ENCODE results near the gene EPS15. TPM values are rescaled to one million over a fixed set of nuclear protein-coding genes. Genes with fewer than 3 reads are reported as not detected.

EPS15 gene
- total and polyA plus RNA-seq, 4 donors, result 79.9 to 179 (median 102) TPM

- H3K4me1 ChIP-seq (ENCODE audit: control insufficient read depth, insufficient read depth, low read length), result no peaks in the 10 kb centered on the region
- no peak overlapping the region for H3K4me3 ChIP-seq (ENCODE audit: low read depth, low read length)
- no peak overlapping the region for H3K27ac ChIP-seq (ENCODE audit: low read depth, low read length)
- no peaks in the 10 kb centered on the region for H3K9me3 ChIP-seq (ENCODE audit: control insufficient read depth, insufficient read depth, low read length)
- no peaks in the 10 kb centered on the region for H3K27me3 ChIP-seq (ENCODE audit: control insufficient read depth, insufficient read depth, low read length)
- H3K36me3 ChIP-seq (ENCODE audit: control insufficient read depth, insufficient read depth, low read length), result no peaks in the 10 kb centered on the region
- WGBS (ENCODE audit: insufficient coverage), result 92% methylated on average over 2 of the region's 3 CpGs
- no peak for DNase-seq (ENCODE audit: low read depth in 4 of 6, low spot score in 6 of 6)
Observed at GRCh38 chr1:51549901-51550300, 30.8 kb upstream of the EPS15 start.

DNA sequence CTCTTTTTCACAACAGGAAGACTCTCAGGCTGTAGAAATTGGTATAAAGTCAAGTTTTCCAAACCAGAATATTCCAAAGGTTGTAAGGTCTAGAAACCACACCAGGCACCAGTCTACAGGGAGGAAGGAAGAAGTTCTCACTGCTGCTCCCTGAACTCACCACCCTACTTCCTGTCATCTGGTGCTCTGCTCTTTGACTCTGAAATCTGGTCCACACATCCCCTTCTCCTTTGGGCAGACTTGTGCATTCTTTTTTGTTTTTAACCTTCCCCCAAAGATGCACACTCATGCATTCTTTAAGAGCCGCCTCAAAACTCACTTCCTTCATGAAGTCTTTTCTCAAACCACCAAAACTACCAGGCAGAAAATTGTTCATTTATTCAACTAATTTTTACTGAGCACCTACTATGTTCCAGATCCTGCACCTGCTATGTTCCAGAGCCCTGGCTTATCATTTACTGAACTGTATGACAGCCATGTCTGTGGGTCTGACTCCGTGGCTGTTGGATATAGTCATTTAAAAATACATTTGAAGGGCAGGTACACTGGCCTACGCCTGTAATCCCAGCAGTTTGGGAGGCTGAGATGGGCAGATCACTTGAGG, 30.1 kb upstream of the EPS15 start:
- Histone ChIP-seq H3K4me3 (ENCODE audit: low read depth, low read length) (no peak overlapping the region), H3K9me3 (ENCODE audit: control insufficient read depth, insufficient read depth, low read length) (no peaks in the 10 kb centered on the region), H3K27ac (ENCODE audit: low read depth, low read length) (no peak overlapping the region), H3K36me3 (ENCODE audit: control insufficient read depth, insufficient read depth, low read length) (no peaks in the 10 kb centered on the region), H3K27me3 (ENCODE audit: control insufficient read depth, insufficient read depth, low read length) (no peaks in the 10 kb centered on the region), H3K4me1 (ENCODE audit: control insufficient read depth, insufficient read depth, low read length) (no peaks in the 10 kb centered on the region)
- no peak for DNase-seq (ENCODE audit: low read depth in 4 of 6, low spot score in 6 of 6)
- 79% methylated on average over 2 of the region's 3 CpGs for WGBS (ENCODE audit: insufficient coverage)

DNA sequence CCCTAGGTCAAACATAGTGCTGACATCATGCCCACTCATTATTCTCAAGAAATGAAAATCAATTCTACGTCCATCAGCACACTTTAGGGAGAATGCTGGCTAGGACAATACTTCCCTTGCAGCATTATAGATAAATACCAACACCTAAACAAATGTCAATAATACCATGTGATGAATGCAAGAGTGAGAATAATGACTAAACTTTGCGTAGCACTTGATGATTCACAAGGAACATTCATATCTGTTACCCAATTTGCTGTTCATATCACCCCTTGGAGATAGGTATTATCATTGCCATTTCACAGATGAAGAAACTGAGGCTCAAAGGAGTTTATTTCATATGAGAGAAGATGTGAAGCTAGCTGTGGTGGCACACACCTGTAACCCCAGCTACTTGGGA, 24.8 kb upstream of the EPS15 start:
- H3K4me3 ChIP-seq (ENCODE audit: low read depth, low read length), result no peak overlapping the region
- H3K27ac ChIP-seq (ENCODE audit: low read depth, low read length), result no peak overlapping the region
- no peaks in the 10 kb centered on the region for H3K36me3 ChIP-seq (ENCODE audit: control insufficient read depth, insufficient read depth, low read length)
- H3K9me3 ChIP-seq (ENCODE audit: control insufficient read depth, insufficient read depth, low read length), result no peaks in the 10 kb centered on the region
- DNase-seq (ENCODE audit: low read depth in 4 of 6, low spot score in 6 of 6), result no peak
- H3K4me1 ChIP-seq (ENCODE audit: control insufficient read depth, insufficient read depth, low read length), result no peaks in the 10 kb centered on the region
- H3K27me3 ChIP-seq (ENCODE audit: control insufficient read depth, insufficient read depth, low read length), result no peaks in the 10 kb centered on the region
- no CpG with 5 or more reads among the region's 2 CpGs for WGBS (ENCODE audit: insufficient coverage)

DNA sequence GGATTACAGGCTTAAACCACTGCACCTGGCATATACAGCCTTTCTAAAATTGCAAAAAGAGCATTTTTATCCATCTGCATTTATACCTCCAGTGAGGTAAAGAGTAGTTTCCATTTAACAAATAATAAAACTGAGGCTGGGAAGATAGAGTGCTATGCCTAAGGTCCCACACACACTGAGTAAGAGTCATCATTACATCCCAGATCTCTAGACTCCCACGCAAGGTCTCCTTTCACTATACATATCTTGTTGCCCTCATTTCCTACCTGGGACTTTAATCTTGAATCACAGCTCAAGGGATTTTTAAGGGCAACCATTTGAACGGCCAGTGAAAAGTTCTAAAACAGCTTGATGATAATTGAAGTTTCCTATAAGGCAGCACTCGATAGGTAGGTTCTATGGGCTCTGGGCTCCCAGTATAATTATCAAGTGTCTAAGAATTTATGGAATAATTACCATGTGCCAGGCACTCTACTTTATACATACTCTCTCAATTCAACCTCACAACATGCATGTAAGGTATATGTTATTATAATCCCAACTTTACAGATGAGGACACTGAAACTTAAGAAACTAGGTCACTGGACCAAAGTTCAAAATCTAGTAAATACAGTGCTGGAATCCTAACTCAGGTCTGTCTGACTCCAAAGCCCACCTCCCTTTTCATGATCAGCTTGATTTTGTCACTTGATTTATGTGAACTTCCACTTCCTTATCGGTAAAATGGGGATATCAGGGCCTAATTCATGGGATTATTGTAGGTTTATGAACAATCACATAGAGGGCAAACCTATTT, 23.3 kb upstream of the EPS15 start:
- Histone ChIP-seq H3K27ac (ENCODE audit: low read depth, low read length) (no peak overlapping the region), H3K4me3 (ENCODE audit: low read depth, low read length) (no peak overlapping the region), H3K36me3 (ENCODE audit: control insufficient read depth, insufficient read depth, low read length) (no peaks in the 10 kb centered on the region), H3K4me1 (ENCODE audit: control insufficient read depth, insufficient read depth, low read length) (no peaks in the 10 kb centered on the region), H3K27me3 (ENCODE audit: control insufficient read depth, insufficient read depth, low read length) (no peaks in the 10 kb centered on the region), H3K9me3 (ENCODE audit: control insufficient read depth, insufficient read depth, low read length) (no peaks in the 10 kb centered on the region)
- whole genome bisulfite sequencing (ENCODE audit: insufficient coverage), result no CpG with 5 or more reads among the region's 4 CpGs
- no peak for DNase-seq (ENCODE audit: low read depth in 4 of 6, low spot score in 6 of 6)

- H3K9me3 ChIP-seq (ENCODE audit: control insufficient read depth, insufficient read depth, low read length), result no peaks in the 10 kb centered on the region
- DNase-seq (ENCODE audit: low read depth in 4 of 6, low spot score in 6 of 6), result no peak
- H3K4me3 ChIP-seq (ENCODE audit: low read depth, low read length), result no peak overlapping the region
- no peaks in the 10 kb centered on the region for H3K36me3 ChIP-seq (ENCODE audit: control insufficient read depth, insufficient read depth, low read length)
- H3K27ac ChIP-seq (ENCODE audit: low read depth, low read length), result no peak overlapping the region
- WGBS (ENCODE audit: insufficient coverage), result 44% methylated on average over 2 of the region's 2 CpGs
- no peaks in the 10 kb centered on the region for H3K27me3 ChIP-seq (ENCODE audit: control insufficient read depth, insufficient read depth, low read length)
- no peaks in the 10 kb centered on the region for H3K4me1 ChIP-seq (ENCODE audit: control insufficient read depth, insufficient read depth, low read length)
Observed at GRCh38 chr1:51541313-51542050, 22.4 kb upstream of the EPS15 start.

DNA sequence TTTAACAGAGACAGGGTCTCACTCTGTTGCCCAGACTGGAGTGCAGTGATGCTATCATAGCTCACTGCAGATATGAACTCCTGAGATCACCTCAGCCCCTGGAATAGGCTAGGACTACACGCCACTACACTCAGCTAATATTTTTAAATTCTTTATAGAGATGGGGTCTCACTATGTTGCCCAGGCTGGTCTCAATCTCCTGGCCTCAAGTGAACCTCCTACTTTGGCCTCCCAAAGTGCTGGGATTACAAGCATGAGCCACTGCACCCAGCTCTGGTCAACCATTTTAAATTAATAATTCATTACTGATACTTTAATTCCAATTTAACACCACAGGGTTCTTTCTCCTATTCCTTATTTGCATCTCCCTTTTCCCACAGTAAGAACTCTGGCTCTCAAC, 18.5 kb upstream of the EPS15 start:
- no peak overlapping the region for H3K4me3 ChIP-seq (ENCODE audit: low read depth, low read length)
- no peak for DNase-seq (ENCODE audit: low read depth in 4 of 6, low spot score in 6 of 6)
- 100% methylated on average over 1 of the region's 1 CpG for WGBS (ENCODE audit: insufficient coverage)
- H3K36me3 ChIP-seq (ENCODE audit: control insufficient read depth, insufficient read depth, low read length), result no peaks in the 10 kb centered on the region
- no peaks in the 10 kb centered on the region for H3K9me3 ChIP-seq (ENCODE audit: control insufficient read depth, insufficient read depth, low read length)
- H3K27ac ChIP-seq (ENCODE audit: low read depth, low read length), result no peak overlapping the region
- H3K27me3 ChIP-seq (ENCODE audit: control insufficient read depth, insufficient read depth, low read length), result no peaks in the 10 kb centered on the region
- no peaks in the 10 kb centered on the region for H3K4me1 ChIP-seq (ENCODE audit: control insufficient read depth, insufficient read depth, low read length)

DNA sequence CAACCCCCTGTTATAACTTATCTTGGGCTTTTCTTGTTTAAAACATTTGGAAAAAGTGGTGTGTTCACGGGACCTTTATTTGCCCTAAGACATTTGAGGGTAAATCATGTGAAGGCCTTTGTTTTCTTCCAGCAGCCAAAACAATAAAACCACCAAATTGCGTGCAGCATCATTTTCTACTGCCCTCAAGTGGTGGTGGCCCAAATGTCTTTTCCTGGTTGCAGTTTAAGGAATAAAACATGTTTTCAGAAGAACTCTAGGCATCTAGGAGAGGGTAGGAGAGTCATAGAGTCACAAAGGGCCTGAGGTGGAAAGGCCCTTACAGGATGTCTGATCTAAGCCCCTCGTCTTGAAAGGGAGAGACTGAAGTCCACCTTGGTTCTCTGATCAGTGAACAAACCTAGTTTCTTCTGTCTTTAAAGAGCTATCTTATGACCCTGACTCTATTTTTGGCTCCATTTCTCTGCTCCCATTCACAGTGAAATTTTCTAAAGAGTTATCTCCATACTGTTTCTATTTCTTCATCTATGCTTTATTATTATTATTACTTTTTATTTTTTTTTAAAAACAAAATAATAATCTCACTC, 16.0 kb upstream of the EPS15 start:
- H3K27me3 ChIP-seq (ENCODE audit: control insufficient read depth, insufficient read depth, low read length), result no peaks in the 10 kb centered on the region
- H3K4me3 ChIP-seq (ENCODE audit: low read depth, low read length), result no peak overlapping the region
- WGBS (ENCODE audit: insufficient coverage), result no CpG with 5 or more reads among the region's 3 CpGs
- H3K9me3 ChIP-seq (ENCODE audit: control insufficient read depth, insufficient read depth, low read length), result no peaks in the 10 kb centered on the region
- H3K4me1 ChIP-seq (ENCODE audit: control insufficient read depth, insufficient read depth, low read length), result no peaks in the 10 kb centered on the region
- H3K27ac ChIP-seq (ENCODE audit: low read depth, low read length), result no peak overlapping the region
- peak in 3 of 6 donors; percentile 26 to 66 (median 65) for DNase-seq (ENCODE audit: low read depth in 4 of 6, low spot score in 6 of 6)
- no peaks in the 10 kb centered on the region for H3K36me3 ChIP-seq (ENCODE audit: control insufficient read depth, insufficient read depth, low read length)

- no peak overlapping the region for H3K27ac ChIP-seq (ENCODE audit: low read depth, low read length)
- H3K4me1 ChIP-seq (ENCODE audit: control insufficient read depth, insufficient read depth, low read length), result no peaks in the 10 kb centered on the region
- 57% methylated on average over 2 of the region's 3 CpGs for WGBS (ENCODE audit: insufficient coverage)
- H3K9me3 ChIP-seq (ENCODE audit: control insufficient read depth, insufficient read depth, low read length), result no peaks in the 10 kb centered on the region
- no peak for DNase-seq (ENCODE audit: low read depth in 4 of 6, low spot score in 6 of 6)
- H3K27me3 ChIP-seq (ENCODE audit: control insufficient read depth, insufficient read depth, low read length), result no peaks in the 10 kb centered on the region
- no peaks in the 10 kb centered on the region for H3K36me3 ChIP-seq (ENCODE audit: control insufficient read depth, insufficient read depth, low read length)
- H3K4me3 ChIP-seq (ENCODE audit: low read depth, low read length), result no peak overlapping the region
Observed at GRCh38 chr1:51534447-51534846, 15.4 kb upstream of the EPS15 start.

DNA sequence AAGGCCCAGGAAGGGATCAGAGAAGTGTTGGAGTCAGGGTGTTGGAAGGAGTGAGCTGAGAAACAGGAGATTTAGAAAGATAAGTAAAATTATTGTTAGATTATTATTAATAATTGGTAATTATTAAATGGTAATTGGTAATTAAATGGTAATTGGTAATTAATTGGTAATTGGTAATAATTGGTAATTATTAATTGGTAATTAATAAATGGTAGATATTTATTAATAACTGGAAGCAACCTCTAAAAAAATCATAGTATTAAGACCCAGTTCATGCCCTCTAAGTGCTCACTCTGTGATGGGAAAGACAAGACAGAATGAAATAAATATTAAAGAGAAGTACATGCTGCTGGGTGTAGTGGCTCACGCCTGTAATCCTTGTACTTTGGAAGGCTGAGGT, 13.8 kb upstream of the EPS15 start:
- Histone ChIP-seq H3K4me3 (ENCODE audit: low read depth, low read length) (no peak overlapping the region), H3K9me3 (ENCODE audit: control insufficient read depth, insufficient read depth, low read length) (no peaks in the 10 kb centered on the region), H3K27me3 (ENCODE audit: control insufficient read depth, insufficient read depth, low read length) (no peaks in the 10 kb centered on the region), H3K4me1 (ENCODE audit: control insufficient read depth, insufficient read depth, low read length) (no peaks in the 10 kb centered on the region), H3K36me3 (ENCODE audit: control insufficient read depth, insufficient read depth, low read length) (no peaks in the 10 kb centered on the region), H3K27ac (ENCODE audit: low read depth, low read length) (no peak overlapping the region)
- WGBS (ENCODE audit: insufficient coverage), result no CpG with 5 or more reads among the region's 1 CpG
- DNase-seq (ENCODE audit: low read depth in 4 of 6, low spot score in 6 of 6), result no peak
